Colonic mucosa (tissue), 4 donors: ENCODE measurements around the gene MYO9B. TPM values are rescaled to one million over a fixed set of nuclear protein-coding genes. Genes with fewer than 3 reads are reported as not detected.

Source experiments
- DNase-seq: peaks from one replicate; pipeline ENCODE4 v3.0.0-alpha.2; 2020
- H3K27ac ChIP-seq: fragments of 200-600 bp; one replicate; pipeline ENCODE4 v1.8.0; 2021
- H3K27me3 ChIP-seq: fragments of 200-600 bp; one replicate; pipeline ENCODE4 v1.8.0; 2021
- H3K36me3 ChIP-seq: fragments of 200-600 bp; one replicate; pipeline ENCODE4 v1.8.0; 2021
- H3K4me1 ChIP-seq: fragments of 200-600 bp; one replicate; pipeline ENCODE4 v1.8.0; 2021; ENCODE audit warnings: mild to moderate bottlenecking
- H3K4me3 ChIP-seq: fragments of 200-600 bp; one replicate; pipeline ENCODE4 v1.8.0; 2021
- H3K9ac ChIP-seq, 2 donors: one replicate each; pipeline ENCODE4 v1.7.0; 2013; ENCODE audit warnings: control low read depth in 2 of 2, low read depth in 2 of 2, low read length in 2 of 2
- H3K9me3 ChIP-seq: fragments of 200-600 bp; one replicate; pipeline ENCODE4 v1.8.0; 2021
- CTCF ChIP-seq: fragments of 200-600 bp; IDR thresholded peaks from one replicate; pipeline ENCODE4 v1.8.0; 2022; ENCODE audit warnings: antibody characterized with exemption, mild to moderate bottlenecking
- intact Hi-C: fragments of 100-400 bp; cut with DNase I; formaldehyde crosslinking; loops from one replicate; pipeline ENCODE4 v1.14.1; 2022
- total RNA-seq, 2 donors: library from RNA; stranded (reverse); fragmentation: NEBNext Ultra II Directional in 1 of 2; extraction: Animal tissue kit (Norgen Biotek cat#: 25700) in 1 of 2; gene quantifications; one replicate each; pipeline ENCODE4 v1.2.1, GENCODE V29; 2021
- donor health status: healthy.
- donor health status: DM: no; HTN: no; CAD: no.
- donor health status: DM: no; HTN: no; CAD: no.

The MYO9B gene
- total RNA-seq, 2 donors from 2014 or later = 56.5 to 89.2 TPM

GRCh38 chr19:17246681-17247425, 171.3 kb downstream of the MYO9B start:
- peak overlapping the region; percentile 64 to 74 for H3K9ac ChIP-seq
- no peaks in the 10 kb centered on the region for H3K27me3 ChIP-seq
- peak; percentile 81 for DNase-seq
- TF ChIP-seq CTCF = no peak
- H3K27ac ChIP-seq = peak overlapping the region; percentile 93
- H3K9me3 ChIP-seq = no peaks in the 10 kb centered on the region
- intact Hi-C loops = no loop called here
- H3K4me3 ChIP-seq = peak overlapping the region; percentile 31
- H3K4me1 ChIP-seq = peaks cover 32% of the 10 kb centered on the region
- H3K36me3 ChIP-seq = no peaks in the 10 kb centered on the region

GRCh38 chr19:17248011-17248776, 172.6 kb downstream of the MYO9B start:
- Histone ChIP-seq H3K36me3 (no peaks in the 10 kb centered on the region), H3K27me3 (no peaks in the 10 kb centered on the region), H3K4me1 (peaks cover 23% of the 10 kb centered on the region), H3K9ac (peak overlapping the region; percentile 43 to 74), H3K9me3 (no peaks in the 10 kb centered on the region), H3K4me3 (no peak overlapping the region), H3K27ac (peak overlapping the region; percentile 93)
- peak; percentile 75 for DNase-seq
- no peak for TF ChIP-seq CTCF
- intact Hi-C loops = no loop called here

- Histone ChIP-seq H3K27ac (peak overlapping the region; percentile 93), H3K4me3 (no peak overlapping the region), H3K9me3 (no peaks in the 10 kb centered on the region), H3K9ac (peak overlapping the region in 1 of 2 donors; percentile 26), H3K27me3 (no peaks in the 10 kb centered on the region), H3K36me3 (no peaks in the 10 kb centered on the region), H3K4me1 (peaks cover 23% of the 10 kb centered on the region)
- DNase-seq = no peak
- no peak for TF ChIP-seq CTCF
- intact Hi-C loops = no loop called here
Measured at GRCh38 chr19:17249887-17250548, 174.4 kb downstream of the MYO9B start.

GRCh38 chr19:17254636-17255035, 179.1 kb downstream of the MYO9B start:
- no peaks in the 10 kb centered on the region for H3K9me3 ChIP-seq
- H3K36me3 ChIP-seq = no peaks in the 10 kb centered on the region
- DNase-seq = no peak
- no peak overlapping the region for H3K27ac ChIP-seq
- intact Hi-C loops = no loop called here
- H3K9ac ChIP-seq = no peak overlapping the region
- TF ChIP-seq CTCF = no peak
- no peaks in the 10 kb centered on the region for H3K27me3 ChIP-seq
- H3K4me1 ChIP-seq = no peaks in the 10 kb centered on the region
- no peak overlapping the region for H3K4me3 ChIP-seq

- intact Hi-C loops = no loop called here
- Histone ChIP-seq H3K27ac (no peak overlapping the region), H3K9ac (no peak overlapping the region), H3K36me3 (no peaks in the 10 kb centered on the region), H3K4me1 (no peaks in the 10 kb centered on the region), H3K4me3 (no peak overlapping the region), H3K9me3 (no peaks in the 10 kb centered on the region), H3K27me3 (no peaks in the 10 kb centered on the region)
- DNase-seq = no peak
- TF ChIP-seq CTCF = no peak
Measured at GRCh38 chr19:17255150-17255621, 179.6 kb downstream of the MYO9B start.
